Cardiac fibroblast (primary cell): Measurements from ENCODE around the gene ITGA7.

Experiments
- DNase-seq, 2 donors: peaks; one replicate each; pipeline versions ENCODE4 v3.0.0 to v3.0.0-alpha.2; 2010; ENCODE audit warnings: low read depth in 2 of 2
- H3K4me3 ChIP-seq, 2 donors: replicated peaks in 1 of 2; 1 replicate in 1 of 2; 2 replicates in 1 of 2; pipeline ENCODE4 v1.5.1; 2011; ENCODE audit warnings: low read depth in 2 of 2, low read length in 2 of 2, mild to moderate bottlenecking in 2 of 2, moderate library complexity in 1 of 2
- CTCF ChIP-seq: IDR thresholded peaks from one replicate; pipeline ENCODE4 v1.5.1; 2011; ENCODE audit warnings: low read depth, mild to moderate bottlenecking, low read length, inconsistent platforms

Gene ITGA7

GRCh38 chr12:55721601-55722213 is 14.0 kb upstream of the ITGA7 start:
- peak overlapping the region in 1 of 2 donors; percentile 12 for H3K4me3 ChIP-seq
- no peak for TF ChIP-seq CTCF
- DNase-seq: no peak

- peak; percentile 94 to 95 for DNase-seq
- peak overlapping the region in 1 of 2 donors; percentile 22 for H3K4me3 ChIP-seq
- TF ChIP-seq CTCF: peak; percentile 59
Measured at GRCh38 chr12:55720894-55721444, 13.3 kb upstream of the ITGA7 start.

GRCh38 chr12:55720071-55720564 is 12.4 kb upstream of the ITGA7 start, which contains the start of gene RDH5:
RDH5 (plus strand) TSS chr12:55720393; CDS start chr12:55721185, 792 bp downstream.
- no peak for TF ChIP-seq CTCF
- peak within 1 kb of the TSS in 1 of 2 donors; percentile 22 for H3K4me3 ChIP-seq
- peak; percentile 83 to 93 for DNase-seq

GRCh38 chr12:55719371-55719770 is 11.7 kb upstream of the ITGA7 start:
- no peak overlapping the region for H3K4me3 ChIP-seq
- no peak for DNase-seq
- no peak for TF ChIP-seq CTCF

GRCh38 chr12:55718624-55719275 is 11.0 kb upstream of the ITGA7 start:
- H3K4me3 ChIP-seq: no peak overlapping the region
- no peak for TF ChIP-seq CTCF
- DNase-seq: peak; percentile 57 to 66

- H3K4me3 ChIP-seq: no peak overlapping the region
- DNase-seq: peak; percentile 15 to 43
- no peak for TF ChIP-seq CTCF
Measured at GRCh38 chr12:55718015-55718414, 10.3 kb upstream of the ITGA7 start.
